Stimulated activated CD4-positive, alpha-beta T cell treated with anti-CD3 and anti-CD28 coated beads, Interleukin-2, amount 100 ng/mL, for 4 hours (primary cell): ENCODE measurements around the gene TTC39C.
"Not testable (repeated sequence)": the region's sequence is repeated elsewhere in the genome, so short reads cannot be mapped to it uniquely, and the experiment has no call there.

Experiments
- DNase-seq: peaks from one replicate; pipeline ENCODE4 v3.0.0-alpha.2; 2020; ENCODE audit warnings: low read depth

Gene TTC39C

GRCh38 chr18:24054130-24054529 is 39.6 kb downstream of the TTC39C start:
- DNase-seq = no peak

- DNase-seq = no peak
Observed at GRCh38 chr18:24055009-24055804, 40.7 kb downstream of the TTC39C start.

GRCh38 chr18:24055878-24056277 is 41.3 kb downstream of the TTC39C start:
- DNase-seq = no peak

GRCh38 chr18:24056506-24056905 is 42.0 kb downstream of the TTC39C start:
- no peak for DNase-seq

GRCh38 chr18:24057804-24058203 is 43.2 kb downstream of the TTC39C start:
- no peak for DNase-seq

GRCh38 chr18:24059385-24059784 is 44.8 kb downstream of the TTC39C start:
- DNase-seq = not testable (repeated sequence)

GRCh38 chr18:24060644-24061043 is 46.1 kb downstream of the TTC39C start:
- no peak for DNase-seq

GRCh38 chr18:24063121-24063731 is 48.7 kb downstream of the TTC39C start:
- peak; percentile 27 for DNase-seq

- no peak for DNase-seq
Observed at GRCh38 chr18:24064391-24065100, 50.0 kb downstream of the TTC39C start.

GRCh38 chr18:24065906-24066305 is 51.4 kb downstream of the TTC39C start:
- no peak for DNase-seq

GRCh38 chr18:24068945-24069693 is 54.6 kb downstream of the TTC39C start:
- DNase-seq = no peak

- DNase-seq = no peak
Observed at GRCh38 chr18:24071029-24071428, 56.5 kb downstream of the TTC39C start.

GRCh38 chr18:24071779-24072178 is 57.2 kb downstream of the TTC39C start:
- DNase-seq = no peak

GRCh38 chr18:24072743-24073142 is 58.2 kb downstream of the TTC39C start:
- DNase-seq = no peak

- no peak for DNase-seq
Observed at GRCh38 chr18:24073791-24074190, 59.2 kb downstream of the TTC39C start.

- DNase-seq = not testable (repeated sequence)
Observed at GRCh38 chr18:24074757-24075156, 60.2 kb downstream of the TTC39C start.

- DNase-seq = peak; percentile 70
Observed at GRCh38 chr18:24075767-24076597, 61.4 kb downstream of the TTC39C start.

- DNase-seq = no peak
Observed at GRCh38 chr18:24076950-24077349, 62.4 kb downstream of the TTC39C start.

- DNase-seq = no peak
Observed at GRCh38 chr18:24078391-24078790, 63.8 kb downstream of the TTC39C start.

- no peak for DNase-seq
Observed at GRCh38 chr18:24080861-24081260, 66.3 kb downstream of the TTC39C start.

GRCh38 chr18:24083550-24083949 is 69.0 kb downstream of the TTC39C start:
- no peak for DNase-seq
